Subcutaneous adipose tissue (tissue), 4 donors: ENCODE measurements around the gene PRDM10. TPM values are rescaled to one million over a fixed set of nuclear protein-coding genes. Genes with fewer than 3 reads are reported as not detected.

Experiments
- CTCF ChIP-seq: fragments of 450-650 bp; IDR thresholded peaks from one replicate; pipeline ENCODE4 v1.5.1; 2016; ENCODE audit warnings: low read depth, mild to moderate bottlenecking, control low read depth, antibody characterized with exemption, moderate library complexity
- total RNA-seq, 4 donors: library from RNA; depleted of rRNA; stranded (reverse); fragments of >200 nt; gene quantifications; one replicate each; pipeline ENCODE4 v1.1.0, GENCODE V29; 2016

PRDM10 gene
- total RNA-seq, 4 donors from 2014 or later, result 4.6 to 9.5 (median 6.9) TPM

- no peak for TF ChIP-seq CTCF
Observed at GRCh38 chr11:129852125-129852740, 150.4 kb downstream of the PRDM10 start.

Other genes starting within 250 kb of the PRDM10 start
- gene TMEM45B, start 187.0 kb downstream of the PRDM10 start, total RNA-seq, result not detected
- 10 to 100 TPM; 15.0 to 37.7 (median 26.1) TPM for gene NFRKB, start 107.3 kb downstream of the PRDM10 start, total RNA-seq
- gene APLP2, start 67.1 kb upstream of the PRDM10 start, total RNA-seq, result 100 to 1,000 TPM; 292 to 926 (median 434) TPM
- 100 to 1,000 TPM in 1 of 4 donors, 10 to 100 TPM in 1, 1 to 10 TPM in 2; 2.8 to 113 (median 8.1) TPM for gene ST14, start 156.9 kb upstream of the PRDM10 start, total RNA-seq